ENCODE data around the gene RFX7.
"Not testable (repeated sequence)": the region's sequence is repeated elsewhere in the genome, so short reads cannot be mapped to it uniquely, and the experiment has no call there.

Gene RFX7

GRCh38 chr15:56243163-56244037, at the start of gene RFX7:
RFX7 (minus strand) TSS chr15:56243879; CDS start chr15:56243285, 594 bp downstream.
- peak; percentile 82 for DNase-seq

GRCh38 chr15:56292546-56293316, 49.1 kb upstream of the RFX7 start:
- DNase-seq: no peak

- DNase-seq: no peak
Observed at GRCh38 chr15:56291741-56292140, 48.1 kb upstream of the RFX7 start.

DNA sequence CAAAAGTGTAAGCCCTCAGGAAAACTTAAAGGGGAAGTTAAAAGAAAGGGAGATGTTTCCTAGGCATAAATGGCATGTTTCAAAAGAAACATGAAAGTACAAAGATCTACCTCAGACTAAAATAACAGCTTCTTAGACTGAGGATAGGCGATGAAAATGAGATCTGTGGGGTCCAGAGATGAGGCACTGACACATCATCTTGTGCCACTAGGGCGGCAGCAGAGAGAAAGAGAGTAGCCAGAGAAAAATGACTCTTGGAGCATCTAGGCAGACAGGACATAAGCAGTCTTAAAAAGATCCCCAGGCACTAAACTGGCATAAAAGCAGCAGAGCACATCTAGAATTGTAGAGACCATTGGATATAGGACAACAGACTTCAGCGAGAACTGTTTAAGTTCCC, 42.5 kb upstream of the RFX7 start:
- DNase-seq: peak; percentile 12

DNA sequence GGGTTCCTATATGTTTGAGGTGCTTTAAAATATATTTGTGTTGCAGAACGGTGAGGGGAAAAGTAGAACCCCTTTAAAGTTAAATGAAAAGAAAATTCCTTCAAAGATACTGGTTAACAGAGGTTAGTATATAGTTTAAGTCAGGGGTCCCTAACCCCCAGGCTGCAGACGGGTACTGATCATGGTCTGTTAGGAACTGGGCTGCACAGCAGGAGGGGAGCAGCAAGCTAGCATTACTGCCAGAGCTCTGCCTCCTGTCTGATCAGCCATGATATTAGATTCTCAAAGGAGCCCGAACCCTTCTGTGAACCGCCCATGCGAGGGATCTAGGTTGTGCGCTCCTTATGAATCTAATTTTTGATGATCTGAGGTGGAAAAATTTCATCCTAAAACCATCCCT, 37.5 kb upstream of the RFX7 start:
- DNase-seq: no peak

DNA sequence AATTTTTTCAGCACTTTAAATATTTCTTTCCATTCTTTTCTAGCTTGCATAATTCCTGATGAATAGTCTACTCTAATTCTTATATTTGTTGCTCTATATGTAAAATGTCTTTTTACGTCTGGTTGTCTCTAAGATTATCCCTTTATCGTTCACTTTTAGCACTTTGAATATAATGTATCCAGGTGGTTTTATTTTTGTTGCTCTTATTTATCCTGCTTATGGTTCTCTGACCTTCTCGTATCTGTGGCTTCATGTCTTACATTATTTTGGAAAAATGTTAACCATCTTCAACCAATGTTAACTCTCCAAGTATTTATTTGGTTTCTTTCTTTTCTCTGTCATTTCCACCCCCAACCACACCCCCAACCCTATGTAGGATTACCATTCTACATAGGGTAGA, 30.0 kb upstream of the RFX7 start:
- no peak for DNase-seq

GRCh38 chr15:56272454-56272853, 28.8 kb upstream of the RFX7 start:
- no peak for DNase-seq

- not testable (repeated sequence) for DNase-seq
Observed at GRCh38 chr15:56266465-56266864, 22.8 kb upstream of the RFX7 start.

GRCh38 chr15:56261854-56262509, 18.3 kb upstream of the RFX7 start:
- DNase-seq: no peak

- DNase-seq: not testable (repeated sequence)
Observed at GRCh38 chr15:56257306-56257705, 13.6 kb upstream of the RFX7 start.

DNA sequence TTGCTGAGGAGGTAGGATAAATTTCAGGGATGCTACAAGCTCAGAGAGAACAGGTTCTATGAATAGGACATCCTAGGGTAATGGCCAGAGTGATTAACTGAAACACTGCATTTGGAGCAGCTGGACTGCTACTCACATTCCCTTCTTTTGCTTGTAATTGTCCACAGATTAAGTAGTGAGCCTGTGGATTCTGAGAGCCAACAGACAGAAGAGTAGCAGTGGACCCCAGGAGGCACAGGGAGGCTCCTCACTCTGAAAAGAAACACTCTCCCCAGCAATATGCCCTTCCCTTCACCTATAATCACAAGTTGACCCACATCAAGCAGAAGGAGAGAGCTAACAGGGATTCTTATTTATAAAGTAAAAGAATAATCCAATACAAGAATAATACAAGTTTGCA, 10.6 kb upstream of the RFX7 start:
- no peak for DNase-seq

DNA sequence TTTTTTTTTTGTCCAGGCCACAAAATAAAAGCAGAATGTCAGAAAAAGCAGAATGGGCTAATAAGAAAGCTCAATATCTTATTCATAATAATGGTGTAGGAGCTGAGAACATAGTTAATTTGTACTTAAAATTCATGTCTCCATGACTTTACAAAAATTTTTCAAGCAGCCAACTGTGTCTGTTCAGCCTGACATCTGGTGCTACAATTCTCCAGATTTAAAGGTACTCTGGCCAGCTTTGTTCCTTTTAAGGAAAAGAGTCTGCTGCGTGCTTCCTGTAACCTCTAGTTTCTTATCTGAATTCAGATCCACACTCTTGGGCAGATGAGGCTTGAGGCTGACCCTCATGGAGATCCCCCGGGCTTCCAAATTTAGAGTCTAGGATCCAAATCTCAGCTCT, 8.7 kb upstream of the RFX7 start:
- no peak for DNase-seq

DNA sequence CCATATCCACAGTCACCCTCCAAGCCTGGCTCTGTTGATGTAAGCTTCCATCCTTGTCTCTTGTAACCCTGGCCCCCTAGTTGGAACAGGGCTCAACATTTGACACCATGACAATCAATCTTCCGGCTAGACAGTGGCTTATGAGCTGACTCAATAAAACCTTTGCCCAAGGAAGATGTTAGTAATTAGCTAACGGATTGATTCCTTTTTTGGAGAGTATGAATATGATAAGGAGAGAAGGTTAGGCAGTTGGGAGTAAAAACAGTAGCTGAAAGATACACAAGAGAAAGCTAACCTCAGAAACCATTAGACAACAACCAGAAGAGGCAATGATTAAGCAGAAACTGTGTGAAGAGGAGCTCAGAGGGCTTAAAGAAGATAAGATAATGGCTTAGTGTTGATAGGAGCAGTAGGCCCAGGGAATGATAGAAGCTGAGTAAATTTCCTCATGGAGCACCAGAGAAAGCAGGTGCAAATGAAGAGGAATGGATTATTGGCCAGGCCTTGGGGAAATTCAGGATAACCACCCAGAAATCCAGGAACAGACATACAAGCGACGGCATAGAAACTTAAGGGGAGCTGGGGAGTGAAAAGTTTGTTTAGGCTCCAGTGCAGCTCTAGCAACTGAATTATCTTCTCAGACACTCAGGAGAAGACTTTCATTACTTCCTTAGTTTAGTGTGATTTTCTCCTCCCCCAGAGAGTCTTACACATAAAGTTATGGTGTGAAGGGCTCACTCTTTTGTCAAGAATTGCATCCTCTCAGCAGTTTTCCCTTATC, 7.8 kb upstream of the RFX7 start:
- no peak for DNase-seq

DNA sequence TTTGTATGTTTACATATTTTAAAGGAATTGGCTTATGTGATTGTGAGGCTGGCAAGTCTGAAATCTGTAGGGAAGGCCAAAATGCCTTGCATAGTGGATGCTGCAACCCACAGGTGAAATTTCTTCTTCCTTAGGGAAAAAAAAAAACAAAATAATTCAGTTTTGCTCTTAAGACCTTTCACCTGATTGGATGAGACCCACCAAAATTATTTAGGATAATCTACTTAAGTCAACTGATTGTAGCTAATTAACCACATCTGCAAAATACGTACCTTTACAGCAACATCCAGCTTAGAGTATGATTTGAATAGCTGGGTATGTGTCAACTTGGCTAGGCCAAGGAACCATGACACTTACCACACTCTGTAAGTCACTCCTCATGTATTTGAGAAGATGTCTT, 6.9 kb upstream of the RFX7 start:
- no peak for DNase-seq

DNA sequence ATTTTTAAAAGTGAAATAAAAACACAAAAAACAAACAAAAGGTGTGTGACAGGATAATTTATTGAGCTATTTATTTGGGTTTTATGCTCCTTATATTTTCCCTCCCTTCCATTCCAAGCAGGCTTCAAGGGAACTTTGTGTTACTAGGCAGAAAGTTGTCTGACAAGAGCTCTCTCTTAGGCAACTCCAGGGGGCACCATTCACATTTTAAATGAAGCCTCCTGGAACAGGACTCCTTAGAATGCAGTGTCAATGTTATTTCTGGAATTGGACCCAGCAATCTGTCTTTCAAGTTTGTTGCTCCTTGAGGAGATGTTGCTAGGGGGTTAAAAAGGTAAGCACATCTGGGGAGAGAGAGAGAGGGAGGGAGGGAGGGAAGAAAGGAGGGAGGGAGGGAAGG, 5.4 kb upstream of the RFX7 start:
- DNase-seq: no peak

DNA sequence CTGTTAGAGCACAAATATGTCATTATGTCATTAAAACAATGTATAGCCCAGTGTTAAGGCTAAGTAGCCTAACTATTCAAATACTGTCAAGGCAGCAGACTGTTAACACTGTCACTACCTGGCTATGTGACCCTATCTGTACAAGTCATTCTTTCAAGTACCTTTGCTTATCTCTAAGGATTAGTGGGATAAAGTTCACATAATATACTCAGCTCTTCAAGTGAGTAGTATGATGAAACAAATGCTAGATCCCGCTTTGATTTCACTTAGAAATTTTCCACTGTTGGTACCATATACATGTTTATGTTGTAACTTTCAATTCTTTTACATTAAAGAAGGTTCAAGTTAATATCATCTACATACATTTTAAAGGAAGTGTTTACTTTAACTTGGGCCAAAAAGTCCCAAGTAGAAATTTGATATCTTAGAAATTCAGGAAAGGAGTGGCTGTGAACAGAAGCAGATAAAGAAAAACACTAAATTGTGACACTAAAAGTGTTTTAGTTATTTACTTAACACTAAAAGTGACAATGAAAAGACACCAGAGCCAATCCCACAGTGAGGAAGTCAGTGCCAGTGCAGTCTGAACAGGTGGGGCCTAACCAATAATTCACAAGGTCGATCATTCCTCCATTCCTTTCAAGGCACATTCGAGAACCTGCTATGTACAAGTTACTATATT, 4.8 kb upstream of the RFX7 start:
- no peak for DNase-seq

- no peak for DNase-seq
Observed at GRCh38 chr15:56247266-56247665, 3.6 kb upstream of the RFX7 start.

DNA sequence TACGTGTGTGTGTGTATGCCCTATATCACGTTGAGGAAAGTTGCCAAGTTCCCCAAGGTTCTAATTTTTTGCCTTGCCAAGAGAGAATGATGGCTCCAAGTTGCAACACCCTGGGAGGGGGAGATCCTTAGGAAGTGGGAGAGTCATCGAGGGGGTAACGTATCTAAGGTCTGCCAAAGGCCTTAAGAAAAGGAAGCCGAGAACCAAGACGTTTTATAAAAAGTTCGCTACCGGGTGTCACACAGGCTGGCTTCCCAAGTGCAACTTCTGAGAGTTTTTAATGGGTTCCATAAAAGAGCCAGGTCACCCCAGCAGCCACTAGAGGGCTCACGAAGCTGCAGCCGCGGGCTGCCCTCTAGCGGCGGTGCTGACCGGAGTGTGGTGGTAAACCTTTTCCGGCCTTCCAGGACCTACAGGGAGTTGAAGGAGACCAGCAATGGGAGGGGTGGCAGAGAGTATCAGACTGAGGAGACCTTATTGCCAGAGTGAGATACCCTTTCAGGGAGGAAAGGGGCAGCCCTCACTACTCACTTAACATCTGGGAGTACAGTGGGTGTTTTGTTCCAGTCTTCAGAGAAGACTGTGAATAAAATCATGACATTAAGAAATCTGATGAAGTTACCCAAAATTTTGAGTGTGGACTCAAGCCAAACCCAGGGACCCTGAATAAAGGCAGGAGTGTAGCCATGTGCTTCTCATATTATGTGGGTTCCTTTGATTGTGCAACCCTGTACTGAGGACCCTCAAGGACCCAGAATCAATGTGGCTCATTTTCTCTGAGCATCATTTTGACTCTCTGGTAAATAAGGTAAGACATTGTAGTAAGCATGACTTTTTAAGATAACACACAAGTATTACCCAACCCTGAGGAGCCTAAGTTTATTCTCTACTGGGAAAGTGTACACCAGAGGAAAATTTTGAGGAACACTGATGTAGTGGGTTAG, 2.5 kb upstream of the RFX7 start:
- DNase-seq: peak; percentile 94

DNA sequence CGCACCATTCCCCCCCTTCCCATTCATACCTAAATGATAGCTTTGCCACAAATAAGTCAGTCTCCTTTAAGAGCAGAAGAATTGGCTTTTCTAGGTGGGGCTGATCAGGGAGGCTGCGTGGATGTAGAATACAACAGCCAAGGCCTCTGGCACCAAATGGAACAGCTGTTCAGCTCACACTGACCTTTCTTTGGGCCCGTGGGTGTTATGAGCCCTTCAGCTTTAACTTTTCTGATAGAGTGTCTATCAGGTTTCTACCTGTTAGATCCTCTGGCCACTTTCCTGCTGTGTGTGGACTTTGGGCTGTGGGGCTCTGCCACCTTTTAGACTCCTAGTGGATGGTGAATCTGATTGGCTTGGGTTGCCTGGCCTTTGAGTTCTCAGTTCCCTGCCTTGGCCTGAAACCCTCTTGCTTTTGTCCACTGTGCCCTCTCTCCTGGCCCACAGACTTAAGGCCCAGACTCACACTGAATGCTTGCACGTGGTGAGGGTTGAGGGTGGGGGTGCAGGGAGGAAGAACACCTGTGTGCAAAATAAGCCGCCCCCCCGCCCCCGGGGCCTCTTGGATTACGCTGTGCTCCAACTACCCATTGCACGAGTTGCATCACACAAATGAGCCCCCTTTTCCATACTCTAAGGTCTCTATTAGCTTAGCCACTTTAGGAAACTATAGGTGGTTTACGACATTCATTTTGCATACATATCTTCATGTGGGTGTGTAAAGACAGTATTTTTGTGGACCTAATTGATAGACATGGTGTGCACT, 1.3 kb upstream of the RFX7 start:
- peak; percentile 44 for DNase-seq

Measured in activated CD4-positive, alpha-beta T cell treated with anti-CD3 and anti-CD28 coated beads, Interleukin-2, Interleukin-6, amounts not matched to agents 100 ng/mL and 50 ng/mL, durations not matched to agents 16 hours and 8 hours (primary cell).